ENCODE results near the gene IRS2. TPM values are rescaled to one million over a fixed set of nuclear protein-coding genes. Genes with fewer than 3 reads are reported as not detected.

The IRS2 gene
- total RNA-seq, 1 experiment from 2014 or later = 9.2 TPM

DNA sequence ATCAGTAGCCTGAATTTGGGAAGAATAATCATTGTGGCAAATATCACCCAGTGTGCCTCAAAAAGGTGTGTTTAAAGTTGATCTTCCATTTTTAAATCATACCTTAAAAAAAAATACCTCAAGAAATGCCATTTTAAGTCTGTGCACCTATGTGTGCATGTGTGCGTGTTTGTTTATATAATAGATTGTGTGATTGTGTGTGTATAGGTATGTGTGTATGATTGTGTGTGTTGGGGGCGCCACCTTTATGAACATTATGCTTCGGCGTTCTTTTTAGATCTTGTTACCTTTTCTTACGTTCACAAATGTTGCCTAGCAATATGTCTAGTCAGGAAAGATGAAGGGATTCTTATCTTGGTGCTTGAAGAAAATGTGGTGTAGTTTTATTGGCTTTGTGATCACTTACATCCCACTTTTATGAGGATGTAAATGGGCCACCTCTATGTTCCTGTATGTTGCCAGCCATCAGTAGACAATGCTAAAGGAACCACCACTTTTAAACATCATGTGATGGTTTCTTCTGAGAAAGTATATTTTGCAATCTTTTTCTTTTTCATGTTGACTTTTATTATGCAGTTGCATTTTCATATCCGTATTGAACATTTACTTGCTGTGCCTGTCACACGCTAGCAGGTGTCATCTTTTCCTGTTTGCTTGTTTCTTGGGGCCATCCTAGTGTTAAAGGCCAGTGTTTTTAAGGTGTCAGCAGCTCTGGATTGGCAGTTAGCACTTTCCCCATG, 2.2 kb upstream of the IRS2 start:
- no peaks in the 10 kb centered on the region; the same call in 1 of the 2 replicates for H3K79me2 ChIP-seq (ENCODE audit: insufficient read depth, low read length)
- intact Hi-C loops (cut with micrococcal nuclease) = no loop called here
- DNase-seq (ENCODE audit: low read depth, low spot score) (no peak), ATAC-seq (no peak)
- no peak overlapping the region for H3K27ac ChIP-seq (ENCODE audit: low read depth, low read length)
- TF ChIP-seq CBX3 (IDR thresholded peaks at IDR 0.05; ENCODE audit: low read depth) = no peak
- no peak for TF ChIP-seq YY1 (IDR thresholded peaks at IDR 0.05; ENCODE audit: extremely low read depth, insufficient replicate concordance, low read depth, low read length)
- TF ChIP-seq ZFX (IDR thresholded peaks at IDR 0.05) = no peak
- TF ChIP-seq, protein P1, sequence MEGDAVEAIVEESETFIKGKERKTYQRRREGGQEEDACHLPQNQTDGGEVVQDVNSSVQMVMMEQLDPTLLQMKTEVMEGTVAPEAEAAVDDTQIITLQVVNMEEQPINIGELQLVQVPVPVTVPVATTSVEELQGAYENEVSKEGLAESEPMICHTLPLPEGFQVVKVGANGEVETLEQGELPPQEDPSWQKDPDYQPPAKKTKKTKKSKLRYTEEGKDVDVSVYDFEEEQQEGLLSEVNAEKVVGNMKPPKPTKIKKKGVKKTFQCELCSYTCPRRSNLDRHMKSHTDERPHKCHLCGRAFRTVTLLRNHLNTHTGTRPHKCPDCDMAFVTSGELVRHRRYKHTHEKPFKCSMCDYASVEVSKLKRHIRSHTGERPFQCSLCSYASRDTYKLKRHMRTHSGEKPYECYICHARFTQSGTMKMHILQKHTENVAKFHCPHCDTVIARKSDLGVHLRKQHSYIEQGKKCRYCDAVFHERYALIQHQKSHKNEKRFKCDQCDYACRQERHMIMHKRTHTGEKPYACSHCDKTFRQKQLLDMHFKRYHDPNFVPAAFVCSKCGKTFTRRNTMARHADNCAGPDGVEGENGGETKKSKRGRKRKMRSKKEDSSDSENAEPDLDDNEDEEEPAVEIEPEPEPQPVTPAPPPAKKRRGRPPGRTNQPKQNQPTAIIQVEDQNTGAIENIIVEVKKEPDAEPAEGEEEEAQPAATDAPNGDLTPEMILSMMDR (IDR thresholded peaks at IDR 0.05 in 2 of 3, conservative IDR thresholded peaks at IDR 0.05 in 1 of 3; ENCODE audit: borderline replicate concordance in 1 of 3, insufficient read depth in 1 of 3, low read depth in 2 of 3, low read length in 2 of 3) = no peak
- no peak for TF ChIP-seq FOSL1 (IDR thresholded peaks at IDR 0.05; ENCODE audit: low read depth)
- no peak for TF ChIP-seq EZH2phosphoT487 (IDR thresholded peaks at IDR 0.05; ENCODE audit: borderline replicate concordance)
- no peak for TF ChIP-seq EGR1 (IDR thresholded peaks at IDR 0.05; ENCODE audit: low read depth)
- TF ChIP-seq, protein P2, sequence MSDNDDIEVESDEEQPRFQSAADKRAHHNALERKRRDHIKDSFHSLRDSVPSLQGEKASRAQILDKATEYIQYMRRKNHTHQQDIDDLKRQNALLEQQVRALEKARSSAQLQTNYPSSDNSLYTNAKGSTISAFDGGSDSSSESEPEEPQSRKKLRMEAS (IDR thresholded peaks at IDR 0.05) = no peak
- TF ChIP-seq TCF7L2 (IDR thresholded peaks at IDR 0.05; ENCODE audit: borderline replicate concordance, extremely low read depth, insufficient read depth, insufficient read length) = no peak
- no peak for TF ChIP-seq SIN3A (IDR thresholded peaks at IDR 0.05; ENCODE audit: low read depth)
- TF ChIP-seq, protein P3, sequence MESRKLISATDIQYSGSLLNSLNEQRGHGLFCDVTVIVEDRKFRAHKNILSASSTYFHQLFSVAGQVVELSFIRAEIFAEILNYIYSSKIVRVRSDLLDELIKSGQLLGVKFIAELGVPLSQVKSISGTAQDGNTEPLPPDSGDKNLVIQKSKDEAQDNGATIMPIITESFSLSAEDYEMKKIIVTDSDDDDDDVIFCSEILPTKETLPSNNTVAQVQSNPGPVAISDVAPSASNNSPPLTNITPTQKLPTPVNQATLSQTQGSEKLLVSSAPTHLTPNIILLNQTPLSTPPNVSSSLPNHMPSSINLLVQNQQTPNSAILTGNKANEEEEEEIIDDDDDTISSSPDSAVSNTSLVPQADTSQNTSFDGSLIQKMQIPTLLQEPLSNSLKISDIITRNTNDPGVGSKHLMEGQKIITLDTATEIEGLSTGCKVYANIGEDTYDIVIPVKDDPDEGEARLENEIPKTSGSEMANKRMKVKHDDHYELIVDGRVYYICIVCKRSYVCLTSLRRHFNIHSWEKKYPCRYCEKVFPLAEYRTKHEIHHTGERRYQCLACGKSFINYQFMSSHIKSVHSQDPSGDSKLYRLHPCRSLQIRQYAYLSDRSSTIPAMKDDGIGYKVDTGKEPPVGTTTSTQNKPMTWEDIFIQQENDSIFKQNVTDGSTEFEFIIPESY (IDR thresholded peaks at IDR 0.05; ENCODE audit: extremely low read depth, insufficient replicate concordance, low read length) = no peak
- TF ChIP-seq EZH2 (IDR thresholded peaks at IDR 0.05) = no peak
- TF ChIP-seq POLR2A (IDR thresholded peaks at IDR 0.05; ENCODE audit: borderline replicate concordance, extremely low read depth, insufficient read depth, insufficient read length) = no peak
- TF ChIP-seq CEBPB (IDR thresholded peaks at IDR 0.05; ENCODE audit: low read depth) = no peak
- TF ChIP-seq SP1 (IDR thresholded peaks at IDR 0.05; ENCODE audit: low read depth) = no peak
- no peak for TF ChIP-seq RAD21 (IDR thresholded peaks at IDR 0.05; ENCODE audit: low read depth)
- no peak for TF ChIP-seq ZNF274 (IDR thresholded peaks at IDR 0.05; ENCODE audit: low read depth, low read length)
- no peak for TF ChIP-seq JUND (IDR thresholded peaks at IDR 0.05)
- TF ChIP-seq POLR2AphosphoS5 (IDR thresholded peaks at IDR 0.05; ENCODE audit: low read depth, low read length) = no peak
- no peaks in the 10 kb centered on the region for H3K36me3 ChIP-seq (ENCODE audit: control insufficient read depth in 1 of 2, insufficient read depth in 2 of 2, low read length in 2 of 2)
- no peak overlapping the region for H3K9ac ChIP-seq (ENCODE audit: low read length)
- ChIA-PET CTCF (no interaction called here), RAD21 (ENCODE audit: low non-redundant PET in 1 of 2, low total read pairs in 2 of 2, uncharacterized antibody in 2 of 2, unreplicated experiment in 2 of 2) (no interaction called here), POLR2A (no interaction called here)
- no peaks in the 10 kb centered on the region for H3K9me2 ChIP-seq (ENCODE audit: insufficient read depth)
- no peaks in the 10 kb centered on the region for H4K20me1 ChIP-seq (ENCODE audit: insufficient read depth)
- TSS peak; percentile 57 for BruUV-seq (replicated peaks)
- H3K4me2 ChIP-seq (ENCODE audit: low read length) = no peak overlapping the region; the same call in 1 of the 2 replicates
- no peaks in the 10 kb centered on the region for H3K27me3 ChIP-seq (ENCODE audit: insufficient read depth, low read length)
- no peak overlapping the region for H2AFZ ChIP-seq (ENCODE audit: low read depth, low read length, poor library complexity, severe bottlenecking)
- H3K4me1 ChIP-seq (ENCODE audit: control insufficient read depth in 1 of 2, insufficient read depth in 2 of 2, low read length in 2 of 2) = peaks cover 0 to 21% of the 10 kb centered on the region in 2 experiments; a peak in 3 of 4 replicates
- no peak overlapping the region for H3K4me3 ChIP-seq (replicated peaks in 1 of 2; ENCODE audit: low read depth in 1 of 2, low read length in 2 of 2)
- H3K9me3 ChIP-seq (ENCODE audit: control insufficient read depth in 1 of 2, insufficient read depth in 1 of 2, low read depth in 1 of 2, low read length in 2 of 2) = no peaks in the 10 kb centered on the region
